ENCODE measurements around the gene RAVER2.

RAVER2 gene

DNA sequence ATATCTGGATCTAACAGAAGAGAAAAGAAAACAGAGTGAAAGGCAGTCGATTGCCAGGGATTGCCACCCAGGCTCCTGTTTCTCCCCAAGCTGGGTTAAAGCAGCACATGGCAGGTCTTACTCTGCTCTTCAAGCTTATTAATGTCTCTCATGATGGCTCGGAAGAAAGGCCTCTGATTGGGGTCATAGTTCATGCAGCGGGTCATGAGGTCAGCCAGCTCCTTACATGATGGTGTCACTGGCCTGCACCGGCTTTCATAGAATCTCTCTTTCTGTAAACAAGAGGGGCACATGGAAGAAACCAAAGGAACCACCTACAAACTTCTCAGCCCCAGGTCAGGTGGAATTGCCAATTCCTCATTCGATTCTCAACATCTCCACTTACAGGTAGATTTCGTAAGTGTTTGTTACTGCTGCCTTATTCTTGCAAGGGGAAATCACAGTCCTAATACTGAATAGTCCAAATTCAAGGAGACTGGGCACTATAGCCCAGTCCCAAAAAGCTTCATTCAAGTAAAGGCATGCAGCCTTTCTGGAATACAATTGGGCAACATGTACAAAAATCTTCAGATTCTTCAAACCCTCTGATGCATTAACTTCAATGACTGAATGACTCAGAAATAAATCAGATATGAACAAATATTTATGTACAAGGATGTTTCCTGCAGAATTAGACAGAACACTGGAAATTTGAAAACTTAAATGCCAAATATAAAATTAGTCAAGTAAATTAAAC, 96.6 kb downstream of the RAVER2 start:
- no peak for TF ChIP-seq SPI1 (IDR thresholded peaks at IDR 0.05; ENCODE audit: low read depth, low read length)
- no peak for TF ChIP-seq POLR2A (IDR thresholded peaks at IDR 0.05; ENCODE audit: low read depth, low read length)
- no peak for FAIRE-seq
- no peak for DNase-seq (ENCODE audit: insufficient read length, low spot score)

DNA sequence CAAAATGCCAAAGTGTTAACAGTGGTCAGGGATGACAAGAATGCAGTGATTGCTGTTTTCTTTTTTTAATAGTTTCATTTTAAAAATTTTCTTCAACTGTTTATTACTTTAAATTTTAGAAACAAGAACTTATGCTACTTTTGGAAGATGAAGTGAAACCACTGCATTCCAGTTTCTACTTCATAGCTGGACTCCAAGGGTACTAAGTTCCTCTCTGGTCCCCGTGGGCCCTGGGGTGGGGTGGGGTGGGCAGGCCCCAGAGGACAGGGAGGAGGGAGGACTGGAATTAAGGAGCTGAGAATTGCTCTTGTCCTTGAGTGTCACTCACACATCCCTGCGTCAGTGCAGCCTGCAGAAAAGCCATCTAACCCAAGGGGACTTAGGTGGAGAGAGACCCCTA, 97.3 kb downstream of the RAVER2 start:
- TF ChIP-seq POLR2AphosphoS5 (IDR thresholded peaks at IDR 0.05; ENCODE audit: low read depth, low read length) (no peak), PAX5 (IDR thresholded peaks at IDR 0.05; ENCODE audit: insufficient read depth, low read length, severe bottlenecking) (no peak), POU2F2 (IDR thresholded peaks at IDR 0.05; ENCODE audit: low read depth, low read length) (no peak), POLR2A (IDR thresholded peaks at IDR 0.05; ENCODE audit: low read depth, low read length) (no peak), TAF1 (IDR thresholded peaks at IDR 0.05; ENCODE audit: low read depth, low read length) (no peak), SPI1 (IDR thresholded peaks at IDR 0.05; ENCODE audit: low read depth, low read length) (no peak)
- FAIRE-seq (no peak), DNase-seq (ENCODE audit: insufficient read length, low spot score) (no peak)

DNA sequence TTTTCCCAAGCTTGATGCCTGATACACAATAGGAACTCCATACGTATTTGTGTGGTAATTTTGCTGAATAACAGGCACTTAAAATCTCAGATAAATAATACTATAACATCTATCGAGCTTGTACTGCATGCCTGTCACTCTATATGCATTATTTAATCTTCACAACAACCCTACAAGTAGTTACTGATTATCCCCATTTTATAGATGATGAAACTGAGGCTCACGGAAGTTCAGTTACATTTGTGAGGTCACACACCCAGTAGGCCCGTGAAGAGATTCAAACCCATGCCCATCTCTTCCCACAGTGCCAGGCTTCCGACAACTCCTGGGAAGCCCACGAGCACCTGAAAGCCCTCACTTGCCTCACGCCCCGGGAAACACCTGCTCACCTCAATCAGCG, 98.8 kb downstream of the RAVER2 start:
- TF ChIP-seq SPI1 (IDR thresholded peaks at IDR 0.05; ENCODE audit: low read depth, low read length) (no peak), POLR2A (IDR thresholded peaks at IDR 0.05; ENCODE audit: low read depth, low read length) (no peak), POU2F2 (IDR thresholded peaks at IDR 0.05; ENCODE audit: low read depth, low read length) (no peak), TAF1 (IDR thresholded peaks at IDR 0.05; ENCODE audit: low read depth, low read length) (no peak), POLR2AphosphoS5 (IDR thresholded peaks at IDR 0.05; ENCODE audit: low read depth, low read length) (no peak), PAX5 (IDR thresholded peaks at IDR 0.05; ENCODE audit: insufficient read depth, low read length, severe bottlenecking) (no peak)
- DNase-seq (ENCODE audit: insufficient read length, low spot score), result no peak
- FAIRE-seq, result no peak

DNA sequence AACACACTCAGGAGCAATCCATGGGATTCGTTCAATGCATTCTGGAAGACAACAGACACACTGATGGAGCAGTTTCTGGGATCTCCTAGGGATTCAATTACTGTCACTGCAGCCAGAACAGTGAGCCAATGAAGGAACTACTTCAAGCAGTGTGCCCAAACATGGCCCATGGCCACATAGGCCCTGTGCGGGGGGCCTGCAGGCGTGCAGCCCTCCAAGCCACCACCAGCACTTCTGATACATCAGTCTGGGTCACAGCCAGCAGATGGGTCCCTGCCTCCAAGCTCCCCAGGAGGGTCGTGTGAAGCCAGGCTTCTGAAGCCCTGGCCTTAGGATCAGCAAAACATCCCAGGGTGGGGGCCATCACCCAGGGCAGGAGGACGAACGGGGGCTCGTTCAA, 99.3 kb downstream of the RAVER2 start:
- DNase-seq (ENCODE audit: insufficient read length, low spot score) (no peak), FAIRE-seq (no peak)
- TF ChIP-seq POU2F2 (IDR thresholded peaks at IDR 0.05; ENCODE audit: low read depth, low read length), result no peak
- no peak for TF ChIP-seq POLR2AphosphoS5 (IDR thresholded peaks at IDR 0.05; ENCODE audit: low read depth, low read length)
- TF ChIP-seq PAX5 (IDR thresholded peaks at IDR 0.05; ENCODE audit: insufficient read depth, low read length, severe bottlenecking), result no peak
- TF ChIP-seq TAF1 (IDR thresholded peaks at IDR 0.05; ENCODE audit: low read depth, low read length), result no peak

DNA sequence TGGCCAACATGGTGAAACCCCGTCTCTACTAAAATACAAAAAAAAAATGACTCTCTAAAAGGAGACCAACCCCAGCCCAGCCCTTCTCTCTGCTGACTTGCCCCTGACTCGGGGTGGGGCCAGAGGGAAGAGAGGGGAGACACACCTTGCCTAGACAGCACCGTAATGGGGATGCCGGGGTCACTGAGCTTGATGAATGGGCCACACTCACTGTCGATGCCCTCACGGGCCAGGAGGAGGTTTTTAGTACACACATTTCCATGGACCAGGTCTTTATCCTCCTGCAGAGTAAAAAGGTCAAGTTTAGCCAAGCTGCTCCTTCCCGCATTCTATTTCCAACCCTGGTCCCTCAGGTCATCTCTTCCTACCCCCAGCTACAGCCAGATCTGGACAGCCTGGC, 99.7 kb downstream of the RAVER2 start:
- no peak for FAIRE-seq
- DNase-seq (ENCODE audit: insufficient read length, low spot score), result no peak
- no peak for TF ChIP-seq POLR2A (IDR thresholded peaks at IDR 0.05; ENCODE audit: low read depth, low read length)
- TF ChIP-seq POLR2AphosphoS5 (IDR thresholded peaks at IDR 0.05; ENCODE audit: low read depth, low read length), result no peak
- TF ChIP-seq SPI1 (IDR thresholded peaks at IDR 0.05; ENCODE audit: low read depth, low read length), result no peak
- TF ChIP-seq PAX5 (IDR thresholded peaks at IDR 0.05; ENCODE audit: insufficient read depth, low read length, severe bottlenecking), result no peak
- TF ChIP-seq POU2F2 (IDR thresholded peaks at IDR 0.05; ENCODE audit: low read depth, low read length), result no peak
- TF ChIP-seq TAF1 (IDR thresholded peaks at IDR 0.05; ENCODE audit: low read depth, low read length), result no peak

DNA sequence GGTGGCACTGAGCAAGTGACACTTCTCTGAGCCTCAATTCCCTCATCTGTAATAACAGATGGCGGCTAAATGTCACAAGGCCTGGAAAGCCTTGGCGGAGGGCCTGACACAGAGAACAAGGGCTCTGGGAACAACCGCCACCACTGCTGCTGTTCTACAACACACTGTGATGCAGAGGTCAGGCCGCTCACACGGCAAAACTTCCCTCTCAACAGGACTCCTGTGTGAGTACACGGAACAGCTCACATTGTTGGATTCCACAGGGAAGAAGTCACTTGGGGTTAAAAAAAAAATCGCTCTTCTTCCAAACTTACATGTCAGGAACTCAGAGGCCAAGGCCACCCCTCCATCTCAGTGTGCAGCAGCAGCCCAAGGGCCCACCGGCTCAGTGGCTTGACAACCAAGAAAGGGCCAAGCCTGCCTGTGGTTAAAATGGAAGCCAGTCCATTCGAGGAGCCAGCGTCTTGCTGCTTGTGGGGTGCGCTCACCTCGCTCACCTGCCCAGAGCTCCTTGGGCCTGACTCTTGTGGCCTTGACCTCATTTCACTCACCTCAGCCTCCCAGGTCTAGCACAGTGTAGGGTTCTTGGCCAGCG, 101.1 kb downstream of the RAVER2 start:
- FAIRE-seq, result no peak
- DNase-seq (ENCODE audit: insufficient read length, low spot score), result no peak
- TF ChIP-seq SPI1 (IDR thresholded peaks at IDR 0.05; ENCODE audit: low read depth, low read length) (no peak), POU2F2 (IDR thresholded peaks at IDR 0.05; ENCODE audit: low read depth, low read length) (no peak), TAF1 (IDR thresholded peaks at IDR 0.05; ENCODE audit: low read depth, low read length) (no peak), POLR2A (IDR thresholded peaks at IDR 0.05; ENCODE audit: low read depth, low read length) (no peak), PAX5 (IDR thresholded peaks at IDR 0.05; ENCODE audit: insufficient read depth, low read length, severe bottlenecking) (no peak), POLR2AphosphoS5 (IDR thresholded peaks at IDR 0.05; ENCODE audit: low read depth, low read length) (no peak)

DNA sequence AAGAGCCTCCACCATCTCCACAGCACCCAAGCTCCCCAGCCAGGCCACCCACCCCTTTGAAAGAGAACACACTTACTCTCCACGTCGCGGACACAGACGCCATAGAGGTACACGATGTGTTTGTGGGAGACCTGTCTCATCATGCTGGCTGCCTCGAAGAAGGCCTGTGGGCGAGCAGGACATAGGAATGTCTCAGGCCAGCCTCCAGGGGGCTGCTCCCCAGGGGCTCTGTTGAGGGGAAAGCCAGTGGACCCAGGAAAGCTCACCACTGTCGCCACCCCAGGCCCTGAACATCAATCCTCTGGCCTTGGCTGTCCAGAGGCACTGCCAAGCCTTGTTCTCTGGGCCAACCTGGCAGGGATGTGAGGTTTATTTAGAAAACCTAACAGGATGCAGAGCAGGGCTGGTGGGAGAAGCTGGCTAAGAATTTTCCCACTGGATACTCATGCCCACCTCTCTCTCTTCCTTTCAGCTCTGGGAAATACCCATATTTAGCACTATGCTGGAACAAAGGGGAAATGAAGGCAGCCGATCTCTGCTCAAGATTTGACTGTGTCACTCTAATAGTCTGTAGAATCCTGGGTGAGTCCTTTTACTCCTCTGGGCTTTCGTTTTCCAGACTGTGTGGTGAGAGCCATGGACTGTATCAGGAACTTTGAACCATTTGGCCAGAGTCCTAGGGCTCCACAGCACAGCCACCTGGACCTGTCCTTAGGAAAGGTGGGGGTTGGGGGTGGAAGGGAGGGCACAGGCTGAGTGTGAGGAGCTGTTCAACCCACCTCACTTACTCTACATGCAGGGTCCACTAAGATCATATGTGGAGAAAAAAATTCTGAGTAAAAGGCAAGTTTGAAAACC, 101.9 kb downstream of the RAVER2 start:
- TF ChIP-seq PAX5 (IDR thresholded peaks at IDR 0.05; ENCODE audit: insufficient read depth, low read length, severe bottlenecking) (no peak), SPI1 (IDR thresholded peaks at IDR 0.05; ENCODE audit: low read depth, low read length) (no peak), POLR2AphosphoS5 (IDR thresholded peaks at IDR 0.05; ENCODE audit: low read depth, low read length) (no peak), POU2F2 (IDR thresholded peaks at IDR 0.05; ENCODE audit: low read depth, low read length) (no peak)
- DNase-seq (ENCODE audit: insufficient read length, low spot score) (no peak), FAIRE-seq (no peak)

DNA sequence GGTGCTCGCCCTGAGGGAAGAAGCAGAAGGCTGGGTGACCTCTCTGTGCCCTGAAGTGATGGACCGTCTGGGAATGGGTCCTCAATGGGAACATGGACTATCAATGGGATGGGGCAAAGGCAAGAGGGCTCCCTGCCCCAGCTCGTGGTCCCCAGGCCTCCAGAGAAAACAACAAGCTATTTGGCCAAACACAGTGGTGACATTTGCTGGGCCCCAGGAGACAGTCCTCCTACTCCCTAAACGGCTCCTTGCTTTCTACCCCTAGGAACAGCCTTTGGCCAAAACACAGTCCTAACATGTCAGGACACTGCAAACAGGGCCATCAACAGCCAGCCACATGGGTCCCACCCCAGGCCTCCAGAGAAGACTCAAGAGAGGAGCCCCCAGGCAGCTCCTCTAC, 102.8 kb downstream of the RAVER2 start:
- TF ChIP-seq POLR2AphosphoS5 (IDR thresholded peaks at IDR 0.05; ENCODE audit: low read depth, low read length) (no peak), PAX5 (IDR thresholded peaks at IDR 0.05; ENCODE audit: insufficient read depth, low read length, severe bottlenecking) (no peak), TAF1 (IDR thresholded peaks at IDR 0.05; ENCODE audit: low read depth, low read length) (no peak), SPI1 (IDR thresholded peaks at IDR 0.05; ENCODE audit: low read depth, low read length) (no peak), POLR2A (IDR thresholded peaks at IDR 0.05; ENCODE audit: low read depth, low read length) (no peak)
- DNase-seq (ENCODE audit: insufficient read length, low spot score), result no peak
- FAIRE-seq, result no peak

DNA sequence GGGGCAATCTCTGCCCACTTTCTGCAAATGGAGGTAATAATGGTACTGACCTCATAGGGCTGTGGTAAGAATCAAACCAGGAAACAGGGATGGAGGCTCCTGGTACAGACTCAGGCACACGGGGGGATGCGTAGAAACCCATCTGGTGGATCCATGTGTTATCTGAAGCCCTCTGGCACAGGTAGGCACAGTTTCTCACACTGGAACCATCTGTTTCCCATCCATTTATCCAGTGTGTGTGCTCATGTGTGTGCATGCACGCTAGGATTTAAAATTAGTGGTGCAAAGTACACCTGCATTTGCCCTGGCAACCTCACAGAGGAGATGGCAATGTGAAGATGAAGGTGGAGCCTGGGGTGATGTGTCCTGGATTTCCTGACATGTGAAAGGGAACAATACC, 103.3 kb downstream of the RAVER2 start:
- FAIRE-seq, result no peak
- DNase-seq (ENCODE audit: insufficient read length, low spot score), result no peak
- TF ChIP-seq POLR2A (IDR thresholded peaks at IDR 0.05; ENCODE audit: low read depth, low read length) (no peak), SPI1 (IDR thresholded peaks at IDR 0.05; ENCODE audit: low read depth, low read length) (no peak), POU2F2 (IDR thresholded peaks at IDR 0.05; ENCODE audit: low read depth, low read length) (no peak), PAX5 (IDR thresholded peaks at IDR 0.05; ENCODE audit: insufficient read depth, low read length, severe bottlenecking) (no peak), TAF1 (IDR thresholded peaks at IDR 0.05; ENCODE audit: low read depth, low read length) (no peak), POLR2AphosphoS5 (IDR thresholded peaks at IDR 0.05; ENCODE audit: low read depth, low read length) (no peak)

Measured in GM12891 (cell line).